Measurements from ENCODE around the gene NDUFA1. TPM values are rescaled to one million over a fixed set of nuclear protein-coding genes. Genes with fewer than 3 reads are reported as not detected.

Gene NDUFA1
- total and polyA plus RNA-seq, 2 of the 13 experiments (the other 11 are each of a cell fraction or from before 2014, with no cell fraction given): 150 to 167 TPM

- TF ChIP-seq CREB1 (IDR thresholded peaks at IDR 0.05) (peak; percentile 60), CREB1 (CRISPR knock-in tag; IDR thresholded peaks at IDR 0.05) (peak; percentile 86), ZBTB10 (CRISPR knock-in tag; IDR thresholded peaks at IDR 0.05; ENCODE audit: borderline replicate concordance) (0 out of 2 replicates have a peak, but pooled peaks have one; percentile 61), ZFP90 (CRISPR knock-in tag; IDR thresholded peaks at IDR 0.05; ENCODE audit: borderline replicate concordance) (peak; percentile 74; the same call in 1 of the 2 replicates), ZNF878 (CRISPR knock-in tag; IDR thresholded peaks at IDR 0.05) (no peak), NFE2 (CRISPR knock-in tag; IDR thresholded peaks at IDR 0.05) (no peak), TFDP2 (CRISPR knock-in tag; IDR thresholded peaks at IDR 0.05) (peak; percentile 27; the same call in 1 of the 2 replicates), ZNF274 (CRISPR knock-in tag; IDR thresholded peaks at IDR 0.05) (no peak), ZNF782 (CRISPR knock-in tag; IDR thresholded peaks at IDR 0.05; ENCODE audit: borderline replicate concordance) (no peak), CREB3 (CRISPR knock-in tag; IDR thresholded peaks at IDR 0.05) (peak; percentile 44; the same call in 1 of the 2 replicates), NFE2L2 (IDR thresholded peaks at IDR 0.05; ENCODE audit: low read length) (no peak), HDAC2 (CRISPR knock-in tag; IDR thresholded peaks at IDR 0.05) (peak; percentile 32), ZNF678 (CRISPR knock-in tag; IDR thresholded peaks at IDR 0.05) (no peak), NRL (CRISPR knock-in tag; IDR thresholded peaks at IDR 0.05; ENCODE audit: borderline replicate concordance) (no peak), HNF1A (IDR thresholded peaks at IDR 0.05; ENCODE audit: low read depth) (no peak), HNF1A (CRISPR knock-in tag; IDR thresholded peaks at IDR 0.05; ENCODE audit: borderline replicate concordance) (0 out of 2 replicates have a peak, but pooled peaks have one; percentile 13), HOXA7 (CRISPR knock-in tag; IDR thresholded peaks at IDR 0.05) (no peak)
- TF ChIP-seq, protein P1, sequence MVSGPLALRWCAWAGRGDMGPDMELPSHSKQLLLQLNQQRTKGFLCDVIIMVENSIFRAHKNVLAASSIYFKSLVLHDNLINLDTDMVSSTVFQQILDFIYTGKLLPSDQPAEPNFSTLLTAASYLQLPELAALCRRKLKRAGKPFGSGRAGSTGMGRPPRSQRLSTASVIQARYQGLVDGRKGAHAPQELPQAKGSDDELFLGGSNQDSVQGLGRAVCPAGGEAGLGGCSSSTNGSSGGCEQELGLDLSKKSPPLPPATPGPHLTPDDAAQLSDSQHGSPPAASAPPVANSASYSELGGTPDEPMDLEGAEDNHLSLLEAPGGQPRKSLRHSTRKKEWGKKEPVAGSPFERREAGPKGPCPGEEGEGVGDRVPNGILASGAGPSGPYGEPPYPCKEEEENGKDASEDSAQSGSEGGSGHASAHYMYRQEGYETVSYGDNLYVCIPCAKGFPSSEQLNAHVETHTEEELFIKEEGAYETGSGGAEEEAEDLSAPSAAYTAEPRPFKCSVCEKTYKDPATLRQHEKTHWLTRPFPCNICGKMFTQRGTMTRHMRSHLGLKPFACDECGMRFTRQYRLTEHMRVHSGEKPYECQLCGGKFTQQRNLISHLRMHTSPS (CRISPR knock-in tag; IDR thresholded peaks at IDR 0.05; ENCODE audit: low read depth): 0 out of 2 replicates have a peak, but pooled peaks have one; percentile 30
These were observed at the start of gene NDUFA1, which contains the start of gene RNF113A (continued) for GRCh38 chrX:119871599-119872395.

Data from HepG2 (cell line).